HG03378 (cell line): ENCODE results near the gene TMEM72.
"Not testable (repeated sequence)": the region's sequence is repeated elsewhere in the genome, so short reads cannot be mapped to it uniquely, and the experiment has no call there.

Experiments used
- ATAC-seq: cut with Tn5 transposase; IDR thresholded peaks from one replicate; pipeline ENCODE4 v1.9.1; 2021; ENCODE audit warnings: mild to moderate bottlenecking, moderate library complexity; ENCODE audit not compliant: unreplicated experiment

TMEM72 gene

GRCh38 chr10:44911081-44911540 is at the start of gene TMEM72:
Gene TMEM72 (plus strand): TSS chr10:44911337. CDS start chr10:44911513, 176 bp downstream.
- ATAC-seq: no peak

DNA sequence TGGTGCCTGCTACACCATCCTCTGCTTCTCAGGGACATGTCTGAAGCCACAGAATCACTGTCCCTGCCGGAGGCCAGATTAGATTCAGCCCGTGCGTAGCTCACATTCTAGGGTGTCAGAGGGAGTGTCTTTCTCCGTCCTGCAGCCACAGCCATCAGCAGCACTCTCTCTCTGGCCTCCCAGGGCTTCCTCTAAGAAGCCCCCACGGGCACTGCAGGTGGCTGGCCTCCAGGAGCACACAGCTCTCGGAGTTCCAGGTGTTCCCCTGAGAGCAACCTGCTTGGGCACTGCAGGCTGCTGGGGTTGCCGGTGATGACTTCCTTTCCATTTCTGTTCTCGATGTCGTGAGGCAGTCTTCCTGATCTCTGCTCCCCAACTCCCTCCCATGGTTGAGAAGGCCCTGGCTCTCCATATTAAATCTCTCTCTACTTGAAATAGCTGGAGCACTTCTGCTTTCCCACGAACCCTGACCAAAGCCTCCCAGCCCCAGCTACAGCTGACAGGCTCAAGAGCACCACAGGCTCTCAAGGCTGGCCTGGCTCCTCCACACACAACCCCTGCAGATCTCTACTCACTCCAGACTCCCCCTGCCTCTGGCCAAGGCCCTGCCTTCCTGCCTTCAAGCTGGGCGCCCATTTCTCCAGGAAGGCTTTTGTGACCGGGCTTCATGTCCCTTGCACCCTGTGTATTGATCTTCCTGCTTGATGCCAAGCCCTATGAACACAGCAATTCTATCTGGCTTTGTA is 49.0 kb upstream of the TMEM72 start:
- ATAC-seq: no peak

GRCh38 chr10:44862924-44863323 is 48.2 kb upstream of the TMEM72 start:
- ATAC-seq: no peak

- no peak for ATAC-seq
Measured at GRCh38 chr10:44863344-44864047, 47.6 kb upstream of the TMEM72 start.

DNA sequence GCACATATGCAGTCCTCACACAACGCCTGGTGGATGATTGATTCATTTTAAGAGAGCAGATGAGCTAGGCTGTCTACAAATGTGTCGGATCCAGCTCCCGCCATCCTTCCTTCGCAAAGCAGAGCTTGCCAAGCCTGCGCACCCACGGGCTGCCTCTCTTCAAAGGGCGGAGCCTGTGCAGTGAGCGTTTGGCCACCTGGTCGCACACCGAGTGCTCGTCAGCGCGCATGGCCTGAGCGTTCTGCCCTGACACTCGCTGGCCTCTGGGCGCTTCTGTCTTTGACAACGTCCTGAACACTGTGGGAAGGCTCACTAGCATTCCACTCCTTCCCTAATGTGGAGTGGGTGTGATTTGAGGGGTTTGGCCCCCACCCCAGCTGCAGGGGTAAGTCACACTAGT is 47.1 kb upstream of the TMEM72 start:
- ATAC-seq: no peak

DNA sequence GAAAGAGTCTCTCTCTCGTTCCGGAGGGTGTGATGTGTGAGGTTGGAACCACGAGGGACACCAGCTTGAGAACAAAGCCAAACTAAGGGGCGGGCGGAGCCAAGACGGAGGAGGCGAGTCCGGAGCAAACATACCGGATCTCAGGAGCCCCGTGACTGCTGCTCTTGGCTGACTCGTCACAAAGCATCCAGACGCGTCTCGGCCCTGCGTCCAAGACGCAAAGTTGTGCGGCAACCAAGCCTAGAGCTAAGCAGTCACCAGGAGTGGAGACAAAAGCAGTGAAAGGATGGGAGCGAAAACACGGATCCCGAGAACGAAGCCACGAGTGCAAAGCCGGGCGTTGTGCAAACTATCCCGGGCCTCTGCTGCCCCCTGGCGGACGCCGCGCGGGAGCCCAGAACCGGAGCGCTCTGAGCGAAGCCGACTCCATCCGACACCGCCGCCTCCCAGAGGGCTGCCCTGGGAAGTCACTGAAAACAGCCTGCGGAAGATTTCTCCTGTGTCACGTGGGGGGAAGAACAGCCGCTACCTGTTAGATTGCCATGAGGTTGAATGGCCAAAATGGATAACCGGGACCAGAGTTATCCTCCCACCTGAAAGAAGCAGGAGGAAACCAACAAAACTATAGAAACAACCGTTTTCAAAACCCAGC is 46.4 kb upstream of the TMEM72 start:
- peak; percentile 67 for ATAC-seq

GRCh38 chr10:44865289-44865671 is 45.9 kb upstream of the TMEM72 start:
- no peak for ATAC-seq

- not testable (repeated sequence) for ATAC-seq
Measured at GRCh38 chr10:44866367-44866766, 44.8 kb upstream of the TMEM72 start.

- no peak for ATAC-seq
Measured at GRCh38 chr10:44870031-44870430, 41.1 kb upstream of the TMEM72 start.

DNA sequence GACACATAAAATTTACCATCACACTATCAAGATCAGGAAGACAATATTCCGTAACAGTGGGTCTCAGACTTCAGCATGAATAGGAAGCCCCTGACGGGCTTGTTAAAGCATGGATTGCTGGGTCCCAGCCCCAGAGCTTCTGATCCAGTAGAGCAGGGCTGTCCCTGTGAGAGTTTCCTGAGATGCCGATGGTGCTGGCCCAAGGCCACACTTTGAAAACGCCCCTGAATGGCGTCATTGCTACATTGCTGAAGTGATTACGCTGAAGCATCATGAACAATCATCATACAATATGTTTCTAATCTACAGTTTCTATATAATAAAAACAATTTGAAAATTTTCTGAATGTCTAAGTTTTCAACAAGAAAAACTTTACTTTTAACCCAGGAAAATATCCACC is 38.0 kb upstream of the TMEM72 start:
- ATAC-seq: no peak

GRCh38 chr10:44874166-44874565 is 37.0 kb upstream of the TMEM72 start:
- no peak for ATAC-seq

DNA sequence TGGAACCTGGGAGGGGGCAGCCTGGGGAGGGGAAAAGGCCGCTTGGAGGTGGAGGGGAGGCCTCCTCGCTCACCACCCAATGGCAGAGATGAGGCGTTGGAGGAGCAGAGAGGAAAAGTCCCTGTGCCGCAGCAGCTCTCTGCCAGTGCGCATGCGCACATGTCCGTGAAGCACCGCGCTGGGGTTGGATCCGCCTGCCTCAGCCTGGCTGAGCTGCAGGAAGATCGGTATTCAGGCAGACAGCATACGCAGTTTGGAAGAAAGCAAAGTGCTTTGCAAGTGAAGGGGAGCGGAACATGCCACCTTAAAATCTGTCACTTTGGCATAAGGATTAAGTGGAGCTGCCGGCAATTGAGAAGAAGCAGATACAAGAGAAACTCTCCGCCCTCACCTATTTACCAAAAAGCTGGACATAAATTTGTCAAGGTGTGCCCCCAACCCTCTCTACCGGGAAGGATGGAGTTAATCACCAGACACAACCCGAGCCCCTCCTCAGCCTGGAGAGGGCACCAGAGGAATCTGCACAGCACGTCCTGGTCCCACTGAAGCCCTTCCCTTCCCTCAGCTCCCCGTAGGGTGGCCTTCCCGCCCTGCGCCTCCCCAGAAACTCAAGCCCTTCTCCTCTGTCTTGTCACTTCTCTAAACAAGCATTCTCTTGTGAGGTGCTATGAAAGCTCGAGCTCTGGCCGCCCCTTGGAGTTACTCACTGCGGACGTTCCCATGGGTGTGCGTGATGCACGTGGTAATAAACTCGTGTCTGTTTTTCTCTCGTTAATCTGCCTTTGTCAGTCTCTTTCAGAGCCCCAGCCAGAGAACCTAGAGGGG is 32.2 kb upstream of the TMEM72 start:
- peak; percentile 71 for ATAC-seq

- no peak for ATAC-seq
Measured at GRCh38 chr10:44879531-44879899, 31.6 kb upstream of the TMEM72 start.

DNA sequence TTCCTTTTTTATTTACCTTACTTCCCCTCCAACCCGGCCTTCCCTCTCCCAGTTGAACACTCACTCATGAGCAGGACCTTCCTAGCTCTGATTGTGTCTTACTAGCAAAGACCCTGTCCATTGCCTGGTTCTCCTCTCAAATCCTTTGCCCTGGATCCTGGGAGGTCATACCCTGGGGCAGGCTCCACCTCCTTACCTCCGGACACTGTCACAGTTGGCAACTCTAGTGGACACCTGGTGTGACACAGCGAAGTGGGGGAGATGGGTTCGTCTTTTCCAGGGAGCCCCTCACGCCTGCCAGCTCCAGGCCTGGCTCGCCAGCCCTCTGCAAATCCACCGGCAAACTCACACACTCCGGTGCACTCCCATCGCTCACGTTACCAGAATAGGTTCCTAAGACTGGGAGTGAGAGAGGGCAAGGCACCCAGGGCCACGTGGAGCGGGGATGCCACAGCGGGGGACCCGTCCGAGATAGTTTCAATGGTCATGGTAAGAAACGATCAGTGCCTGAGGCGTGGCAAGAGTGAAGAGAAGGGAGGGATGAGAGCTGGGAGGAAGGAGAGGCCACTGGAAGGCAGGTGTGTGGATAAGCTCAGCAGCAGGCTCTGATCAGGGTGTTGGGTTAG is 30.9 kb upstream of the TMEM72 start:
- no peak for ATAC-seq

- ATAC-seq: no peak
Measured at GRCh38 chr10:44881649-44882048, 29.5 kb upstream of the TMEM72 start.

- ATAC-seq: no peak
Measured at GRCh38 chr10:44882166-44882720, 28.9 kb upstream of the TMEM72 start.

DNA sequence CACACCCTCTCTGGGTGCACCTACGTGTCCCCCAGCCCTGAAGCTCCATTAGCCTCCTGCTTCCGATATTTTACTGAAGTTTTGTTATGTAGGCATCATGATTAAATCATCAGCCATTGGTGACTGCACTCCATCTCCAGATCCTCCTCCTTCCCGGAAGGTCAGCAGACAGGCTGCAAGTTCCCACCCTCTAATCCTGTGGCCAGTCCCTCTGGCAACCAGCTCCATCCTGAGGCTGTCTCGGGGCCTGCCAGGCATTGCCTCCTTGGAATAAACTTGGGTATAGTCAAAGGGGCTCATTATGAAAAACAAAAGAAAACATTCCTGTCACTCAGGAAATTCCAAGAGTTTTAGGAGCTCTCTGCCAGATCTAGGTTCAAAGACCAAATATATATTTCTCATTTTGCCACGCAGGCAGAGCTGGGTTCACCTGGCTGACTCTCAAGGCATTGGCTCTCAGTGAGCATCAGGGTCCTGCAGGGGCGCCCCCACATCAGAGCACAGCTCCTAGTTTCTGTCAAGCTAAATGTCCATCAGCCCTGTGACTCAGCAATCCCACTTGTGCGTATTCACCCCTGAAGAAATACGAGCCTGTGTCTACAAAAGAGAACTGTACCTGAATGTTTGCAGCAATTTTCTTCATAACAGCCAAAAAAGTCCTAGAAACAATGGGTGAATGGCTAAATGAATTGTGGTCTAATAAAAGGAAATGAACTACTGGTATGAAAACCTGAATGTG is 27.4 kb upstream of the TMEM72 start:
- ATAC-seq: no peak

GRCh38 chr10:44885710-44886109 is 25.4 kb upstream of the TMEM72 start:
- no peak for ATAC-seq

DNA sequence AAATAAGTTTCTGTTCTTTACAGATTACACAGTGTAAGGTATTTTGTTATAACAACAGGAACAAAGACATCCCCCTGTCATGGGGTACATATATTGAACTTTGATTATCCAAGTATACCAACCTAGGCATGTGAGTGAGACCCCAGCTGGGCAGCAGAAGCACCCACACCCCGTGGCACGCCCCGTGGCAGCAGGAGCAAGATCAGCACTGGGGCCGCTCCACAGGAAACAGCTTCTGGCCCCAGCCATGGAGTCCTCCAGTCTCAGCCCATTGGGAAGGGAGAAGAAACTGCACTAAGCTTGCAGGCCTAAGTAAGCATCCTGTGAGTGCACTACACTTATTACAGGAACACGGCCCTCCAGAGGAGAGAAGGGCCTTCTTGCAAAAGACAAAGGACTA is 24.2 kb upstream of the TMEM72 start:
- no peak for ATAC-seq

GRCh38 chr10:44888886-44889285 is 22.3 kb upstream of the TMEM72 start:
- no peak for ATAC-seq
